SK-N-SH (cell line): ENCODE results near the gene ZNF334.

ENCODE experiments used
- FOSL2 ChIP-seq: IDR thresholded peaks from 2 replicates; pipeline ENCODE4 v1.4.0; 2012; ENCODE audit warnings: low read depth, mild to moderate bottlenecking, moderate library complexity, borderline replicate concordance
- GABPA ChIP-seq: IDR thresholded peaks from 2 replicates; pipeline ENCODE4 v1.4.0; 2012; ENCODE audit warnings: low read depth, mild to moderate bottlenecking
- MAX ChIP-seq: IDR thresholded peaks from 2 replicates; pipeline ENCODE4 v1.4.0; 2012; ENCODE audit warnings: low read depth
- TF ChIP-seq, protein P1 (sequence below): fragments of 200-600 bp; sonication (generic); IDR thresholded peaks from 2 replicates; pipeline ENCODE4 v1.6.1; 2017; ENCODE audit warnings: antibody characterized with exemption, mild to moderate bottlenecking, moderate library complexity

- TF ChIP-seq MAX = no peak
- TF ChIP-seq FOSL2 = no peak
- TF ChIP-seq, protein P1, sequence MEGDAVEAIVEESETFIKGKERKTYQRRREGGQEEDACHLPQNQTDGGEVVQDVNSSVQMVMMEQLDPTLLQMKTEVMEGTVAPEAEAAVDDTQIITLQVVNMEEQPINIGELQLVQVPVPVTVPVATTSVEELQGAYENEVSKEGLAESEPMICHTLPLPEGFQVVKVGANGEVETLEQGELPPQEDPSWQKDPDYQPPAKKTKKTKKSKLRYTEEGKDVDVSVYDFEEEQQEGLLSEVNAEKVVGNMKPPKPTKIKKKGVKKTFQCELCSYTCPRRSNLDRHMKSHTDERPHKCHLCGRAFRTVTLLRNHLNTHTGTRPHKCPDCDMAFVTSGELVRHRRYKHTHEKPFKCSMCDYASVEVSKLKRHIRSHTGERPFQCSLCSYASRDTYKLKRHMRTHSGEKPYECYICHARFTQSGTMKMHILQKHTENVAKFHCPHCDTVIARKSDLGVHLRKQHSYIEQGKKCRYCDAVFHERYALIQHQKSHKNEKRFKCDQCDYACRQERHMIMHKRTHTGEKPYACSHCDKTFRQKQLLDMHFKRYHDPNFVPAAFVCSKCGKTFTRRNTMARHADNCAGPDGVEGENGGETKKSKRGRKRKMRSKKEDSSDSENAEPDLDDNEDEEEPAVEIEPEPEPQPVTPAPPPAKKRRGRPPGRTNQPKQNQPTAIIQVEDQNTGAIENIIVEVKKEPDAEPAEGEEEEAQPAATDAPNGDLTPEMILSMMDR = no peak
- no peak for TF ChIP-seq GABPA
Observed at GRCh38 chr20:46559685-46560440, 46.5 kb upstream of the ZNF334 start.
